DOHH2 (cell line): Measurements from ENCODE around the gene TMEM187.

Source experiments
- EZH2phosphoT487 ChIP-seq: fragments of 200-600 bp; sonication (generic); IDR thresholded peaks from 2 replicates; pipeline ENCODE4 v1.6.1; 2017; ENCODE audit warnings: borderline replicate concordance, mild to moderate bottlenecking, antibody characterized with exemption, low read length, moderate library complexity, mixed read lengths
- TF ChIP-seq, protein P1 (sequence below): fragments of 200-600 bp; sonication (generic); IDR thresholded peaks from one replicate; pipeline ENCODE4 v1.5.1; 2014; ENCODE audit warnings: antibody characterized with exemption, mild to moderate bottlenecking, low read depth, low read length; ENCODE audit not compliant: poor library complexity, severe bottlenecking

DNA sequence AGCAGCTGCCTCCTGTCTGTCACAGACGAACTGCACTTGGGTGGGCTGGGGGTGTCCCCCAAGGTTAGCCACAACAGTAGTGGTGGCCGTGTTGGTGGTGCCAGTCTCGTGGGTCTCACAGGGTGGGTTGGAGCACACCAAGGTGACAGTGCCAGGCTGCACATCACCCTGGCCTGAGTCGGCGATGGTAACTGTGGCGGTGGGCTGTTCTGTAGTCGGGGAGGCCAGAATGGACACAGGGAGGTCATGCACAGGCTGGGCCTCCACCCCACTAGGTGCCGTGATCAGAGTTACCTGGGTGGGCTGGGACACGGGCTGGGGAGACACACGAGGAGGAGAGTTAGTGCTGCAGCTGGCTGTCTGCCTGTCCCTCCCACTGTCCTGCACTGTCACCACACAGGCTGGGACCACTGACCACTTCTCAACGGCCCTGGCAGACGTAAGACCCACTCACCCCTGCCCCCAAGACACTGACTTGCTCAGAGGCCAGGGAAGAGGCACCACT lies 17.3 kb upstream of the TMEM187 start:
- TF ChIP-seq, protein P1, sequence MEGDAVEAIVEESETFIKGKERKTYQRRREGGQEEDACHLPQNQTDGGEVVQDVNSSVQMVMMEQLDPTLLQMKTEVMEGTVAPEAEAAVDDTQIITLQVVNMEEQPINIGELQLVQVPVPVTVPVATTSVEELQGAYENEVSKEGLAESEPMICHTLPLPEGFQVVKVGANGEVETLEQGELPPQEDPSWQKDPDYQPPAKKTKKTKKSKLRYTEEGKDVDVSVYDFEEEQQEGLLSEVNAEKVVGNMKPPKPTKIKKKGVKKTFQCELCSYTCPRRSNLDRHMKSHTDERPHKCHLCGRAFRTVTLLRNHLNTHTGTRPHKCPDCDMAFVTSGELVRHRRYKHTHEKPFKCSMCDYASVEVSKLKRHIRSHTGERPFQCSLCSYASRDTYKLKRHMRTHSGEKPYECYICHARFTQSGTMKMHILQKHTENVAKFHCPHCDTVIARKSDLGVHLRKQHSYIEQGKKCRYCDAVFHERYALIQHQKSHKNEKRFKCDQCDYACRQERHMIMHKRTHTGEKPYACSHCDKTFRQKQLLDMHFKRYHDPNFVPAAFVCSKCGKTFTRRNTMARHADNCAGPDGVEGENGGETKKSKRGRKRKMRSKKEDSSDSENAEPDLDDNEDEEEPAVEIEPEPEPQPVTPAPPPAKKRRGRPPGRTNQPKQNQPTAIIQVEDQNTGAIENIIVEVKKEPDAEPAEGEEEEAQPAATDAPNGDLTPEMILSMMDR, result no peak
- no peak for TF ChIP-seq EZH2phosphoT487
